ENCODE data around the gene APC2.
A peak's percentile ranks its signal among the peaks of the same experiment; 100 is the strongest.

The APC2 gene

DNA sequence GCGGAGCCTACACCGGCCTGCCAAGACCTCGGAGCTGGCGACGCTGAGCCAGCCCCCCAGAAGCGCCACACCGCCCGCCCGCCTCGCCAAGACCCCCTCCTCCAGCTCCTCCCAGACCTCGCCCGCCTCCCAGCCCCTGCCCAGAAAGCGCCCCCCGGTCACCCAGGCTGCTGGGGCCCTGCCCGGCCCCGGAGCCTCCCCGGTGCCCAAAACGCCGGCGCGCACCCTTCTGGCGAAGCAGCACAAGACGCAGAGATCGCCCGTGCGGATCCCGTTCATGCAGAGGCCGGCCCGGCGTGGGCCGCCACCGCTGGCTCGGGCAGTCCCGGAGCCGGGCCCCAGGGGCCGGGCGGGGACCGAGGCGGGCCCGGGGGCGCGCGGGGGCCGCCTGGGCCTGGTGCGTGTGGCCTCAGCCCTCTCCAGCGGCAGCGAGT, 18.9 kb downstream of the APC2 start:
- peak; percentile 44 for DNase-seq (ENCODE audit: low read depth)
- peak overlapping the region; percentile 21 for H3K4me3 ChIP-seq (replicated peaks; ENCODE audit: low read depth, low read length)
- TF ChIP-seq, protein P1, sequence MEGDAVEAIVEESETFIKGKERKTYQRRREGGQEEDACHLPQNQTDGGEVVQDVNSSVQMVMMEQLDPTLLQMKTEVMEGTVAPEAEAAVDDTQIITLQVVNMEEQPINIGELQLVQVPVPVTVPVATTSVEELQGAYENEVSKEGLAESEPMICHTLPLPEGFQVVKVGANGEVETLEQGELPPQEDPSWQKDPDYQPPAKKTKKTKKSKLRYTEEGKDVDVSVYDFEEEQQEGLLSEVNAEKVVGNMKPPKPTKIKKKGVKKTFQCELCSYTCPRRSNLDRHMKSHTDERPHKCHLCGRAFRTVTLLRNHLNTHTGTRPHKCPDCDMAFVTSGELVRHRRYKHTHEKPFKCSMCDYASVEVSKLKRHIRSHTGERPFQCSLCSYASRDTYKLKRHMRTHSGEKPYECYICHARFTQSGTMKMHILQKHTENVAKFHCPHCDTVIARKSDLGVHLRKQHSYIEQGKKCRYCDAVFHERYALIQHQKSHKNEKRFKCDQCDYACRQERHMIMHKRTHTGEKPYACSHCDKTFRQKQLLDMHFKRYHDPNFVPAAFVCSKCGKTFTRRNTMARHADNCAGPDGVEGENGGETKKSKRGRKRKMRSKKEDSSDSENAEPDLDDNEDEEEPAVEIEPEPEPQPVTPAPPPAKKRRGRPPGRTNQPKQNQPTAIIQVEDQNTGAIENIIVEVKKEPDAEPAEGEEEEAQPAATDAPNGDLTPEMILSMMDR (IDR thresholded peaks at IDR 0.05; ENCODE audit: low read length, missing control alignments), result no peak

DNA sequence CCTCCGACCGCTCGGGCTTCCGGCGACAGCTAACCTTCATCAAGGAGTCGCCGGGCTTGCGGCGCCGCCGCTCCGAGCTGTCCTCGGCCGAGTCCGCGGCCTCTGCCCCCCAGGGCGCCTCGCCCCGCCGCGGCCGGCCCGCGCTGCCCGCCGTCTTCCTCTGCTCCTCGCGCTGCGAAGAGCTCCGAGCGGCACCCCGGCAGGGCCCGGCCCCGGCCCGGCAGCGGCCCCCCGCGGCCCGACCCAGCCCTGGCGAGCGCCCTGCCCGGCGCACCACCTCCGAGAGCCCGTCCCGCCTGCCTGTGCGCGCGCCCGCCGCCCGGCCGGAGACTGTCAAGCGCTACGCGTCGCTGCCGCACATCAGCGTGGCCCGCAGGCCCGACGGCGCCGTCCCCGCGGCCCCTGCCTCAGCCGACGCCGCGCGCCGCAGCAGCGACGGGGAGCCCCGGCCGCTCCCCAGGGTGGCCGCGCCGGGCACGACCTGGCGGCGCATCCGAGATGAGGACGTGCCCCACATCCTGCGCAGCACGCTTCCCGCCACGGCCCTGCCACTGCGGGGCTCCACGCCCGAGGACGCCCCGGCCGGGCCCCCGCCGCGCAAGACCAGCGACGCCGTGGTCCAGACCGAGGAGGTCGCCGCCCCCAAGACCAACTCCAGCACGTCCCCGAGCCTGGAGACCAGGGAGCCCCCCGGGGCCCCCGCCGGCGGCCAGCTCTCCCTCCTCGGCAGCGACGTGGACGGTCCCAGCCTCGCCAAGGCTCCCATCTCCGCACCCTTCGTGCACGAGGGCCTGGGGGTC, 19.5 kb downstream of the APC2 start:
- DNase-seq (ENCODE audit: low read depth), result no peak
- peak overlapping the region; percentile 43 for H3K4me3 ChIP-seq (replicated peaks; ENCODE audit: low read depth, low read length)
- TF ChIP-seq, protein P1 (IDR thresholded peaks at IDR 0.05; ENCODE audit: low read length, missing control alignments), result no peak

DNA sequence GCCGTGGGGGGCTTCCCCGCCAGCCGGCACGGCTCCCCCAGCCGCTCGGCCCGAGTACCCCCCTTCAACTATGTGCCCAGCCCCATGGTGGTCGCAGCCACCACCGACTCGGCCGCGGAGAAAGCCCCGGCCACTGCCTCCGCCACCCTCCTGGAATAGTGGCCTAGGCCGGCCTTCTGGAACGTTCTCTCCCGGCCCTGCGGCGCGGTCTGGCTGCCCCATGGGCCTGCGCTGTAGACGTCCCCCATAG, 20.1 kb downstream of the APC2 start:
- H3K4me3 ChIP-seq (replicated peaks; ENCODE audit: low read depth, low read length), result peak overlapping the region; percentile 43
- no peak for DNase-seq (ENCODE audit: low read depth)
- TF ChIP-seq, protein P1 (IDR thresholded peaks at IDR 0.05; ENCODE audit: low read length, missing control alignments), result no peak

DNA sequence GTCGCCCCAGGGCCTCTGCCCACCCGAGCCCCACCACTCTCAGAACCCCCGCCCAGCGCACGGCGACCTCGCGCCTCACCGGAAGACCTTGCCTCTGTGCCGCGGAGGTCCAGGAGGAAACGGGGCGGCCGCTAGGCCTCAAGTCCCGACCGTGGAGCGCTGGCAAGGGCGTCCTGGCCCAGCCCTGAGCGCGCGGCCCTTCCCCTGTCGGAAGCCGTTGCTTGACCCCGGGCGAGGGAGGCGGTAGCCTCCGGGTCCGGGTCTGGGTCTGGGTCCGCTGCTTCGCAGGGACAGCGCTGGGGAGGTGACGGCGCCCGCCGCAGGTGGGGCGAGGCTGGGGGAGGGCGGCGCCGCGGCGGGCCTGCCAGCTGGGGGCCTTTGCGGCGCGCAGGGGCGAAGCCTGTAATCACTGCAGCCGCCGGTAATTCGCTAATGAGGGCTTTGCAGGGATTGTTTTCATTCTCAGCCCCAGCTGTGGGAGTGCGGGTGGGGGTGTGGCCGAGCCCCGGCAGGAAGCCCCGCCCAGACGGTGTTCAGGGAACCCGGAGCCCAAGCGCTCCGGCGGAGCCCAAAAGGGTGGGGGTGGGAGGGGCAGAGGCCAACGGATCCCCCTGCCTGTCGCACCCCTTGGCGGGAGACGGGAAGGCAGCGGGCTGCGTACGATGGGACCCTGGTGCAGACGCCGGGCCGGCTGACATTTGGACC, 20.5 kb downstream of the APC2 start:
- no peak for DNase-seq (ENCODE audit: low read depth)
- H3K4me3 ChIP-seq (replicated peaks; ENCODE audit: low read depth, low read length), result peak overlapping the region; percentile 43
- TF ChIP-seq, protein P1 (IDR thresholded peaks at IDR 0.05; ENCODE audit: low read length, missing control alignments), result no peak

DNA sequence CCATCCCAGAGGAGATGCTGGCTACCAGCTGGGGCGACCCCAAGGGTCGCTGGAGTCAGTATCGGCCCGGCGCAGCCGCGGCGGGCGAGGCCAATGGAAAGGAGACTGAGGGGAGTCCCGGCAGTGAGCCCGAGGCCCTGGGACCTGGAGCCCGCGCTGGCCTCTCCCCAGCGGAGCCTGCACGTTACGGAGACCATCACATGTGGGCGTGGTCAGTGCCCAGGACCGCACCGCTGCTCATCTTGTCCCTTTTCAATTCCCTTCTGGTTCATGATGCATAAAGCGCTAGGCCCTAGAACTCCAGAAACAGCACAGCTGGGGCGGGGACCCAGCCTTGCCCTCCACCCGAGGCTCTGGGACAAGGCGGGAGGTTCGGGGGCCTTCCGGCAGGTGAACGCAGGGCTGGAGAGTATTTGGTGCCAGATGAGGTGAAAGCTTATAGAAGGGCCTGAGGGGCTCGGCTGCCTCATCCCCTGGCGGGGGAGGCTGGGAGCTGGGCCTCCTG, 21.1 kb downstream of the APC2 start:
- peak overlapping the region; percentile 43 for H3K4me3 ChIP-seq (replicated peaks; ENCODE audit: low read depth, low read length)
- DNase-seq (ENCODE audit: low read depth), result no peak
- TF ChIP-seq, protein P1 (IDR thresholded peaks at IDR 0.05; ENCODE audit: low read length, missing control alignments), result no peak

DNA sequence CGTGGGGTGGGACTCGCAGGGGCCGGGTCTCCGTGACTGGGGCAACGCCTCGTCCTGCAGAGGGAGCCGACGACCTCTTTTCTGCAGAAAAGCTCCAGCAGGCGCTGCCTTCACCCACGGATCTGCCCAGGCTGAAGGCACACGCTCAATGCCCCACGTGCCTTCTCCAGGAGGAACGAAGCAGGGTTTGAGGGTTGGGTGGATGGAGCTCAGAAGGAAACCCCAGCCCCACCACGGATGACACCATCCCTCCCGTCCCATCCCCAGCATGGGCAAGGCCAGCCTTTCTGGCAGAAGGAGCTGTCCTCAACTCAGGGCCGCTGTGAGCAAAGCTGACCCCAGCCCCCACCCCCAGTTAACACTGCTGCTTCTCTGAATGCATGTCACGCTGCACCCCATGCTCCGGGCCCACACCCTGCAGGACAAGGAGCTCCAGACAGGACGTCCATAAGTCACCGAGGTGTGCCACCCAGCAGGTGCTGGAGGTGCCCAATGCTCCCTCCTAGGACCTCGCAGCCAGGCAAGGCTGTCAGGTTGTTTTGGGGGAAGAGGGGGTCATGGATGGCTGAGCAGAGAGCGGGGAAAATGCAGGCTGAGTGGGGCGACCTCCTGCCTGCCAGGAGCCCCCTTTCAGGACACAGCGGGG, 21.7 kb downstream of the APC2 start:
- H3K4me3 ChIP-seq (replicated peaks; ENCODE audit: low read depth, low read length), result no peak overlapping the region
- no peak for DNase-seq (ENCODE audit: low read depth)
- TF ChIP-seq, protein P1 (IDR thresholded peaks at IDR 0.05; ENCODE audit: low read length, missing control alignments), result no peak
